HG03565 (cell line): ENCODE data around the gene DENND1C.
A peak's percentile ranks its signal among the peaks of the same experiment; 100 is the strongest.

Source experiments
- ATAC-seq: cut with Tn5 transposase; IDR thresholded peaks from one replicate; pipeline ENCODE4 v1.9.1; 2021; ENCODE audit warnings: mild to moderate bottlenecking, moderate library complexity; ENCODE audit not compliant: unreplicated experiment

DENND1C gene

GRCh38 chr19:6480848-6481415 lies 655 bp downstream of the DENND1C start:
- ATAC-seq: no peak

DNA sequence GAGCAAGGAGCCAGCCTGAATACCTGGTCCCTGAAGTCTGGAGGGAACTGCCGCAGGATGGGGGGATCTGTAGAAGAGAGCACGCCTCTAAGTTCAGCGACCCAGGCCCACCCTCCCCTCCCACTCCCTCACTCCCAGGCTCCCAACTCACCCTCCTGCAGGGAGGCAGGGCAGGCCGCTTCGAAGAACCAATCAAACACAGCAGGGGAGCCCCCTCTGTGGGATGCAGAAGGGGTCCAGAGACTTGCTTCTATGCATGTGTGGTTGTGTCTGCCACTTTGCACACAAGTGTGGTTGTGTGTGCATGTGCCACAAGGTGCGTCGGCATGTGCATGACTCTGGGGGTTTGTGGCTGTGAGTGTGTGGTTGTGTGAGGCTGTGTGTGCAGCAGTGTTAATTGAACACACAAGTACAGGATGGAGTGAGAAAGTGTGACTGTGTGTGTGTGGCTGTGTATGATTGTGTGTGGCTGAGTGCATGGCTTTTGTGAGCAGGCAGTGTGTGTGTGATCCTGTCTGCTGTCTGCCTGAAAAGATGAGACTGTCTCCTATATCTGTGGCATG lies 1.7 kb downstream of the DENND1C start:
- ATAC-seq: no peak

DNA sequence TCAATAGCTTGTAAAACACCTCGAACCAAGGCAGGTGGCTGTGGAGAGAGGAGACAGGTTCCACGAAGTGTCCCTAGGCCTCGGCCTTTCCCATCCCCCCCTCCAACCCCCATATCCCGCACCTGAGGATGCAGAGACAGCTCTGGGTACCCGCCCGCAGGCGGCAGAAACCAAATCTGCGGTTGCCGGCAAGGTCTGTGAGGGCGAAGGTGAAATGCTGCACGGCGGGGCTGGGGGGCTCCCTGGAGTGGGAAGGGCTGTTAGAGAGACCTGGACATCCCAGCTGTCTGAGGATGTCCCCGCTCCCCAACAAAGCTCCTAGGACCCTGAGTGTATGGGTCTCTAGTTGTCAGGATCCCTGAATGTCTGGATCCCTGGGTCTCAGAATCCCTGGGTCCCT lies 2.8 kb downstream of the DENND1C start:
- ATAC-seq: no peak

DNA sequence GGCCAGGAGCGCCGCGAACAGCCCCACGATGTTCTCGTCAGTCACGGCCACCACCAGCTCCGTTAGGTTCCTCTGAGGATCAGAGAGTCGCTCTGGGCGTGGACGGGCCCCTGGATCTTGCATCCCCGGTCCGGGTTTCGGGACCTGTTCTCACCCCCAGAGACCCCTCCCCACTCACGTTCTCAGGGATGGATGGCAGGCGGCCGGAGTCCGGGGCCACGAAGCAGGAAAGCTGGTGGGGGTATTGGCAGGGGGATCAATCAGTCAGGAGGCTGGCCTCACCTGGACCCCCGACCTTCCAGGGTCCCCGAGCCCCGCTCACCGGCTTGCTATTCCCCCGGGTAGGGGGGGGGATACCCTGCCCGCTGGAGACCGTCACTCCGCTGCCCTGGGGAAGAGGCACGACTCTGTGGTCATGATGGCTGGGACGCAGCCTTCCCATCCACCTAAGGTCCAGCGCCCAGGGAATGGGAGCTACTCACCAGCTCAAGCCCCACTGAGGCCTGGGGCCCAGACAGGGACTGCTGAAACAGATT lies 4.6 kb downstream of the DENND1C start:
- ATAC-seq: no peak

GRCh38 chr19:6476155-6476895 lies 5.3 kb downstream of the DENND1C start:
- no peak for ATAC-seq

DNA sequence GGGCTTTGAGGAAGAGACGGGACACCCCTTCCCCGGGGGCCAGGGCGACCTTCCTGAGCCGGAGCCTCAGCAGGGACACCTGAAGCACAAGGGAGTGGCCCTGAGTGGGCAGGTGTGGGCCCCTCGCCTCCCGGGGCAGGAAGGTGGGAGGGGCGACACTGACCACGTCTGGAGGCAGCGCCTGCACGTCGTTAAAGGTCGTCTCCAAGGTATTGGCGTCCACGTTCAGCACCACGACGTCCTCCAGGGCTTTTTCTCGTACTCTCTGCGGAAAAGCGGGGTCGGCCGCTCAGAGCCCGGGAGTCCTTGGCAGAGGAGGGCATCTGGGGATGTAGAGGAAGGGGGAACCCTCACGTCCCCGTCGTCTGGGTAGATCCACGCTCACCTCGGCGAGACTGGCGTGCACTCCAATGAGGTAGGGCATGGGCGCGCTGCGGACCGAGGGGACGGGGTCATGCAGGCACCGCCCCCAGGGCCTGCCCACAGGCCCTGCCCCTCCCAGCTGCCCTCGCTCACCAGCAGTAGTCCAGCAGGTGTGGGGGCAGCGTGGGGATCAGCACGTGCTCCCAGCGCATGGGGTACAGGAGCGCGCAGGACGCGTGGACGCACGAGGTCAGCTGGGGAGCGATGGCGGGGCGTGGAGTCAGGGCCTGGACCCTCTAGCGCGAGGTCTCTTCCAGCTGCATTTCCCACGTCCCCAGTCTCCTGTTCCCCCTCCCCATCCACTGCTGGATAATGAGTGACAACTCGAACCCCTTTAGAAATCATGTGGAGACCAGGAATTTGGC lies 6.1 kb downstream of the DENND1C start:
- ATAC-seq: no peak

DNA sequence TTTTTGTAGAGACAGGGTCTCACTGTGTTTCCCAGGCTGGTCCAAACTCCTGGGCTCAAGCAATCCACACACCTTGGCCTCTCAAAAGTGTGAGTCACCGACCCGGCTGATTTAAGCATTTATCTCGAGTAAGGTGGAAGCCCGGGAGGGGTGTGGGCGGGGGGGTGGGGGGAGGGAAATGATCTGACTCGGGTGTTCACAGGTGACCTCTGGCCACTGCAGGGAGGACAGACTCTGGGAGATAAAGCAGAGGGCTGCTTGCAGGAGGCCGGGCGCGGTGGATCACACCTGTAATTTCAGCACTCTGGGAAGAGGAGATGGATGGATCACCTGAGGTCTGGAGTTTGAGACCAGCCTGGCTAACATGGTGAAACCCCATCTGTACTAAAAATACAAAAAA lies 7.9 kb downstream of the DENND1C start:
- ATAC-seq: no peak

DNA sequence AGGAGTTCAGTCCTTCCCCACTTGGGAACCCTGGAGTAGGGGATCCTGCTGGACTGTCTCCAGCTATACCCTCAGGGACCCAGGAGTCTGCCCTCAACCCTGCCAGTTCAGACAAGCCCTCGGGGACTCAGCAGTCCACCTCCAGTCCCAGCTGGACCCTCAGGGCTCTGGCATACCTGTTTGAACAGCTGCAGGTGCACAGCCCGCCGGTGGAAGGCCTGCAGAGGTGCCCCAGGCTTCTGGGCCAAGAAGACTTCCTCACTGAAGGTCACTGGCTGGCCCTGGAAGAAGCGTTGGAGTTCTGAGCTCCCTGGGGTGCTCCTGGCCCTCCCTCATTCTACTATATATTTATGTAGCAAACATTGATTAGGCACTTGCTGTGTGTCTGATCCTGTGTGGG lies 8.9 kb downstream of the DENND1C start:
- ATAC-seq: no peak

GRCh38 chr19:6471076-6471475 lies 10.5 kb downstream of the DENND1C start:
- ATAC-seq: no peak

DNA sequence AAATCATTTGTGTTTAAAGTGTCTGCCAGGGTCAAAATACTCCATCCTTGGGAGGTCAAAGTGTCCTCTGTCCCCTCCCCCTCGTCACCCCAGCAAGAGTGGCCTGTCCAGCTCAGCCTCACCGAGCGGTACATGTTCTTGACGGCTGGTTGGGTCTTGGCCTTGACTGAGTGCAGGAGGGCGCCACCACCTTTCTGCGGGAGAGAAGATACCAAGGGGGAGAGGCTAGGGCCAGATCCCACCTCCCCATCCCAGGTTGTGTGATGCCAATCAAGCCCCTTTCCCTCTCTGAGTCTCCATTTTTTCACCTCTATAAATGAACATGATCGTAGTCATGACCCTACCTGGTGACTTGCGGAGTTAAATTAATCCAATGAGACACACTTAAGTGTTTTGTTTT lies 11.4 kb downstream of the DENND1C start:
- no peak for ATAC-seq

DNA sequence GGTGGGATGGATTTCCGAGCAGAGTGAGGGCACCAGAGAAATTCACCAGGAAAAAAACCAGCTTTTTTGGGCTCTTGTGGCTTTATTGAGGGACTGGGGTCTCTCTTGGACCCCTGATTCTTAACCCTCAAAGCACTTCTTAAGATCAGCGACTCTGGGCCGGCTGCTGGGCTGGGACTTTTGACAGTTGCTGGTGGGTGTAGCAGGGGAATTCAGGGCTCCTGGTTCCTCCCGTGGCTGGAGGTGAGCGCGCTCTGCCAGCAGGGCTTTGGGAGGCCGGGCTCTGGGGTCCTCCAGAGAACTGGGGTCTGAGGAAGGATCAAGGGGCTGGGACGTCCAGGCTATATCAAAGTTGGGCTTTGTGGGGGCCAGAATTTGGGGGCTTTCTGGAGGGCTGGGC lies 14.2 kb downstream of the DENND1C start:
- ATAC-seq: no peak

- ATAC-seq: no peak
Measured at GRCh38 chr19:6466526-6467248, 14.9 kb downstream of the DENND1C start.

DNA sequence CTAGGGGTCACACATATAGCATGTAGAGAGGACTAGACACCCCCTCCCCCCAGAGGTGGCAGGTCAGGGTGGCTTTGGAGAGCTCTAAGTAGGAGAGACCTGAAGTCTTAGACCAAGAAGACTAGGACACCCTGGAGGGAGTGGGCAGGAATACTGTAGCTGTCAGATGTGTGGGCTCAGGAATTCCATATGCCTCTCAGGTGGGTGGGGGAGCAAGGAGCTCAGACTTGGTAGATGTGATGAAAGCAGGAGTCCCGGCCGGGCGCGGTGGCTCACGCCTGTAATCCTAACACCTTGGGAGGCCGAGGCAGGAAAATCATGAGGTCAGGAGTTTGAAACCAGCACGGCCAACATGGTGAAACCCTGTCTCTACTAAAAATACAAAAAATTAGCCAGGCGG lies 15.9 kb downstream of the DENND1C start:
- no peak for ATAC-seq

DNA sequence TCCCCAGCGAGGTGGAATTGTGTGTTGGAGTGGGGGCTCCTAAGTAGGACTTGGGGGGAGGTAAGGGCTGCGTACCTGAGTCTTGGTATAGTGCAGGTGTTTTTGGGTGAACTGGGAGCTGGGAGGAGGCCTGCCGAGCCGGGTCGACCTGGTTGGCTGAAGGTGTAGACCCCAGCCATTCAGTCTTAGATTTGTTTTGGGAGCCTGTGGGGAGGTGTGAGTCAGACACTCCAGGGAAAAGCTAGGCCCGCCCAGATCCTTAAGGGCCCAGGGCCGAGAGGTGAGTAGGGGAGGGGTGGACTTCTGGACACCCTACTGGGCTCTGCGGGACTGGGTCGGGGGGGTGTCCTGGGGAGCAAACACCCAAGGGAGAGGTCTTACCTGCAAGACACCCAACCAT lies 16.6 kb downstream of the DENND1C start:
- ATAC-seq: no peak

GRCh38 chr19:6464070-6464873 lies 17.3 kb downstream of the DENND1C start, which contains the start of gene CRB3:
TSS of gene CRB3 (plus strand) at chr19:6464271. CDS start at chr19:6464702, 431 bp downstream.
- ATAC-seq: no peak

GRCh38 chr19:6460099-6460884 lies 21.3 kb downstream of the DENND1C start:
- peak; percentile 61 for ATAC-seq

DNA sequence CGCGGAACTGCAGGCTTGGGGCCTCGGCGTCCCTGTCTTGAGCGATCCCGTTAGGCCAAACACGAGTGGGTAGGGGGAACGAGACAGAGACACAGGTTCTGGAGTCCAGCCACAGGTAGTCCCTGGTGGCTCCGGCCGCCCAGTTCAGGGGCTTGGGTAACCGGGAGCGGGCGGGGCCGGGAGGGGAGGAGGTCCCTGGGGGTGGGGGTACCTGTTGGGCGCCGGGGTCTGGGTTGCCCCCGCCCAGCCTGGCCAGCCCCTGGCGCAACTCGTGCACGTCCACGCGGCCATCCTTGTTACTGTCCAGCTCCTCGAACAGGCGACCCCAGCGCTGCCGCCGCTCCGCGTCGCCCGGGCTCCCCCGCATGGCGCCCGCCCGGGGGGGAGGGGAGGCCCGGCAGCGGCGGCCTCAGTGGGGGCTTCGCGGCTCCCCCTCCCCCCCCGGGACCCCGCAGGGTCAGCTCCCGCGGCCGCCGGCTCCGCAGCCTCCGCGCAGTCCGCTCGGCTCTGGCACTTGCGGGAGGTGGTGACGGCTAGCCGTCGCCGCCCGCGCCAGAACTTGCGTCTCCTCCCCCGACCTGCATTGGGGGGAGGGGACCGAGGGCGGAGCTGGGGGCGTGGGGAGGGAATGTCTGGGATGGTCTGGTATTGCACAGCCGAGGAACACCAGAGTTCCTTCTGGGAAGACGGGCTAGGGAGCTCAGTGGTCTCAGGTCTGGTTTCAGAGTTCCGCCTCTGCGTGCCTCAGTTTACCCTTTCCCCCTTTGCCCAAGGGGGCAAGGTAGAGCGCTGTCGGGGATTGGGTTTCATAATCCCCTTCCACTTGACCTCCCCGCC lies 22.1 kb downstream of the DENND1C start, which contains the start of gene SLC25A23:
Gene SLC25A23 (minus strand): TSS at position 531 of the 837 bp plus-strand sequence. CDS start 164 bp downstream, at position 367.
- no peak for ATAC-seq

GRCh38 chr19:6458695-6459261 lies 22.8 kb downstream of the DENND1C start:
- no peak for ATAC-seq
